HL-60 (cell line): Measurements from ENCODE around the gene CSDE1.

Experiments used
- DNase-seq, 2 experiments: peaks; one replicate each; pipeline ENCODE4 v3.0.0-alpha.2; 2010 to 2020; ENCODE audit warnings: low read depth in 1 of 2, low spot score in 1 of 2
- H3K27ac ChIP-seq: fragments of 250-450 bp; sonication (Bioruptor Pico); replicated peaks from 2 replicates; pipeline ENCODE4 v1.5.1; 2020; ENCODE audit warnings: mild to moderate bottlenecking, moderate library complexity
- H3K27me3 ChIP-seq: fragments of 250-450 bp; sonication (Bioruptor Pico); 2 replicates; pipeline ENCODE4 v1.5.1; 2021; ENCODE audit warnings: mild to moderate bottlenecking, moderate library complexity; ENCODE audit not compliant: insufficient read depth, poor library complexity, severe bottlenecking
- H3K4me3 ChIP-seq: replicated peaks from 2 replicates; pipeline ENCODE4 v1.5.1; 2011; ENCODE audit warnings: mild to moderate bottlenecking, control low read depth, low read length; ENCODE audit not compliant: insufficient read depth
- CTCF ChIP-seq: IDR thresholded peaks from one replicate; pipeline ENCODE4 v1.5.1; 2011; ENCODE audit warnings: low read length, control low read depth, inconsistent platforms; ENCODE audit not compliant: insufficient read depth
- GABPA ChIP-seq: IDR thresholded peaks from 2 replicates; pipeline ENCODE4 v1.6.1; 2012; ENCODE audit warnings: low read depth
- POLR2AphosphoS5 ChIP-seq: IDR thresholded peaks from 2 replicates; pipeline ENCODE4 v1.6.1; 2012; ENCODE audit warnings: low read depth
- REST ChIP-seq: IDR thresholded peaks from 2 replicates; pipeline ENCODE4 v1.6.1; 2012; ENCODE audit warnings: low read depth; ENCODE audit not compliant: insufficient replicate concordance
- SPI1 ChIP-seq: IDR thresholded peaks from 2 replicates; pipeline ENCODE4 v1.6.1; 2012; ENCODE audit warnings: low read depth, mild to moderate bottlenecking, borderline replicate concordance

CSDE1 gene

GRCh38 chr1:114695430-114696058 lies 62.2 kb downstream of the CSDE1 start, which contains the start of gene AMPD1:
Gene AMPD1, minus strand, starts transcription at chr1:114695546. Its CDS starts 75 bp downstream, at chr1:114695471.
- DNase-seq: no peak
- no peaks in the 10 kb centered on the region for H3K27me3 ChIP-seq
- no peak within 1 kb of the TSS for H3K4me3 ChIP-seq
- TF ChIP-seq REST: no peak
- no peak for TF ChIP-seq POLR2AphosphoS5
- no peak for TF ChIP-seq CTCF
- no peak for TF ChIP-seq GABPA
- no peak for TF ChIP-seq SPI1
- no peak within 1 kb of the TSS for H3K27ac ChIP-seq

- TF ChIP-seq CTCF (no peak), SPI1 (no peak), GABPA (no peak), POLR2AphosphoS5 (no peak), REST (no peak)
- DNase-seq: no peak
- Histone ChIP-seq H3K27ac (no peak overlapping the region), H3K27me3 (no peaks in the 10 kb centered on the region), H3K4me3 (no peak overlapping the region)
These were observed 63.1 kb downstream of the CSDE1 start for GRCh38 chr1:114694540-114695310.

- H3K4me3 ChIP-seq: no peak overlapping the region
- TF ChIP-seq POLR2AphosphoS5 (no peak), REST (no peak), GABPA (no peak), CTCF (no peak), SPI1 (no peak)
- H3K27ac ChIP-seq: no peak overlapping the region
- DNase-seq: no peak
- H3K27me3 ChIP-seq: no peaks in the 10 kb centered on the region
These were observed 64.8 kb downstream of the CSDE1 start for GRCh38 chr1:114692947-114693346.
